Astrocyte (in vitro differentiated cells and primary cell): ENCODE results near the gene MROH2B.

Source experiments
- CTCF ChIP-seq: IDR thresholded peaks from 2 replicates; pipeline ENCODE4 v1.5.1; 2011; ENCODE audit warnings: low read depth, mild to moderate bottlenecking, inconsistent platforms, low read length, moderate library complexity; ENCODE audit not compliant: insufficient read depth
- EZH2 ChIP-seq: IDR thresholded peaks from 2 replicates; pipeline ENCODE4 v1.6.1; 2012; ENCODE audit warnings: mild to moderate bottlenecking, low read length, inconsistent platforms; ENCODE audit not compliant: insufficient read depth

- TF ChIP-seq EZH2 (no peak), CTCF (no peak)
Observed at GRCh38 chr5:41043109-41043747, 27.9 kb downstream of the MROH2B start.
